ENCODE measurements around the gene SPRTN.

The SPRTN gene

GRCh38 chr1:231301990-231302389 is 36.1 kb upstream of the SPRTN start:
- no peak for TF ChIP-seq ZFP30 (CRISPR knock-in tag; IDR thresholded peaks at IDR 0.05)
- TF ChIP-seq, protein P1, sequence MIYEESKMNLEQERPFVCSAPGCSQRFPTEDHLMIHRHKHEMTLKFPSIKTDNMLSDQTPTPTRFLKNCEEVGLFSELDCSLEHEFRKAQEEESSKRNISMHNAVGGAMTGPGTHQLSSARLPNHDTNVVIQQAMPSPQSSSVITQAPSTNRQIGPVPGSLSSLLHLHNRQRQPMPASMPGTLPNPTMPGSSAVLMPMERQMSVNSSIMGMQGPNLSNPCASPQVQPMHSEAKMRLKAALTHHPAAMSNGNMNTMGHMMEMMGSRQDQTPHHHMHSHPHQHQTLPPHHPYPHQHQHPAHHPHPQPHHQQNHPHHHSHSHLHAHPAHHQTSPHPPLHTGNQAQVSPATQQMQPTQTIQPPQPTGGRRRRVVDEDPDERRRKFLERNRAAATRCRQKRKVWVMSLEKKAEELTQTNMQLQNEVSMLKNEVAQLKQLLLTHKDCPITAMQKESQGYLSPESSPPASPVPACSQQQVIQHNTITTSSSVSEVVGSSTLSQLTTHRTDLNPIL (CRISPR knock-in tag; IDR thresholded peaks at IDR 0.05; ENCODE audit: low read depth) = no peak
- TF ChIP-seq PATZ1 (CRISPR knock-in tag; IDR thresholded peaks at IDR 0.05; ENCODE audit: borderline replicate concordance) = no peak
- TF ChIP-seq CSDC2 (CRISPR knock-in tag; IDR thresholded peaks at IDR 0.05) = no peak
- TF ChIP-seq BACH2 (CRISPR knock-in tag; IDR thresholded peaks at IDR 0.05; ENCODE audit: borderline replicate concordance) = no peak
- no peak for TF ChIP-seq GLIS3 (CRISPR knock-in tag; IDR thresholded peaks at IDR 0.05)
- no peak for TF ChIP-seq SNAI2 (CRISPR knock-in tag; IDR thresholded peaks at IDR 0.05)
- TF ChIP-seq, protein P2, sequence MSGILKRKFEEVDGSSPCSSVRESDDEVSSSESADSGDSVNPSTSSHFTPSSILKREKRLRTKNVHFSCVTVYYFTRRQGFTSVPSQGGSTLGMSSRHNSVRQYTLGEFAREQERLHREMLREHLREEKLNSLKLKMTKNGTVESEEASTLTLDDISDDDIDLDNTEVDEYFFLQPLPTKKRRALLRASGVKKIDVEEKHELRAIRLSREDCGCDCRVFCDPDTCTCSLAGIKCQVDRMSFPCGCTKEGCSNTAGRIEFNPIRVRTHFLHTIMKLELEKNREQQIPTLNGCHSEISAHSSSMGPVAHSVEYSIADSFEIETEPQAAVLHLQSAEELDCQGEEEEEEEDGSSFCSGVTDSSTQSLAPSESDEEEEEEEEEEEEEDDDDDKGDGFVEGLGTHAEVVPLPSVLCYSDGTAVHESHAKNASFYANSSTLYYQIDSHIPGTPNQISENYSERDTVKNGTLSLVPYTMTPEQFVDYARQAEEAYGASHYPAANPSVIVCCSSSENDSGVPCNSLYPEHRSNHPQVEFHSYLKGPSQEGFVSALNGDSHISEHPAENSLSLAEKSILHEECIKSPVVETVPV (CRISPR knock-in tag; IDR thresholded peaks at IDR 0.05) = no peak
- TF ChIP-seq ZNF70 (CRISPR knock-in tag; IDR thresholded peaks at IDR 0.05) = no peak
- TF ChIP-seq ARNTL (CRISPR knock-in tag; IDR thresholded peaks at IDR 0.05; ENCODE audit: borderline replicate concordance, low read depth) = no peak
- TF ChIP-seq OSR1 (CRISPR knock-in tag; IDR thresholded peaks at IDR 0.05) = no peak
- no peak for ATAC-seq

DNA sequence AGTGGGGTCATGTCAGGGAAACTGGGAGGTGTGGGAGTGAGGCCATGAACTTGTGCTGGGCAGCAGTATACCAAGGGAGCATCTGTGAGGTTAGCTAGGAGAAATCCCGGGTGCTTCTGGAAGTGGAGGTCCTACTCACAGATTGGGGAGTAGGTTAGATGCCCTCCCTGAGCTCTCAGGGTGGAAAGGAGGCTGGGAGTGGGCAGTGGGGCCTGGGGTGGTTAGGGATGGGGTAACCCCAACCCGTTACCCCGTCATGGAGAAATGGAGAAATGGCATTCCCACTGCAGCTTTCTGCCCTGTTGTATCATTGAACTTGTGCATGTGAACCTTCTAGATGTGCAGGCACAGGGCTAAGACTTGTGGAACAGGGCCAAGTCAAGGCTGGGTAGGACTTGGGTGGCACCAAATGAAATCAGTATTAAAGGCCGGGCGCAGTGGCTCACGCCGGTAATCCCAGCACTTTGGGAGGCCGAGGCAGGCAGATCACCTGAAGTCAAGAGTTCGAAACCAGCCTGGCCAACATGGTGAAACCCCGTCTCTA is 27.6 kb upstream of the SPRTN start:
- no peak for TF ChIP-seq ZNF70 (CRISPR knock-in tag; IDR thresholded peaks at IDR 0.05)
- no peak for TF ChIP-seq PPARA (CRISPR knock-in tag; IDR thresholded peaks at IDR 0.05; ENCODE audit: borderline replicate concordance)
- TF ChIP-seq BACH2 (CRISPR knock-in tag; IDR thresholded peaks at IDR 0.05; ENCODE audit: borderline replicate concordance) = no peak
- no peak for TF ChIP-seq SNAI2 (CRISPR knock-in tag; IDR thresholded peaks at IDR 0.05)
- TF ChIP-seq TCF4 (CRISPR knock-in tag; IDR thresholded peaks at IDR 0.05; ENCODE audit: borderline replicate concordance) = no peak
- no peak for TF ChIP-seq ZC3H10 (CRISPR knock-in tag; IDR thresholded peaks at IDR 0.05)
- no peak for TF ChIP-seq PATZ1 (CRISPR knock-in tag; IDR thresholded peaks at IDR 0.05; ENCODE audit: borderline replicate concordance)
- TF ChIP-seq ESRRG (CRISPR knock-in tag; IDR thresholded peaks at IDR 0.05) = no peak
- TF ChIP-seq, protein P3, sequence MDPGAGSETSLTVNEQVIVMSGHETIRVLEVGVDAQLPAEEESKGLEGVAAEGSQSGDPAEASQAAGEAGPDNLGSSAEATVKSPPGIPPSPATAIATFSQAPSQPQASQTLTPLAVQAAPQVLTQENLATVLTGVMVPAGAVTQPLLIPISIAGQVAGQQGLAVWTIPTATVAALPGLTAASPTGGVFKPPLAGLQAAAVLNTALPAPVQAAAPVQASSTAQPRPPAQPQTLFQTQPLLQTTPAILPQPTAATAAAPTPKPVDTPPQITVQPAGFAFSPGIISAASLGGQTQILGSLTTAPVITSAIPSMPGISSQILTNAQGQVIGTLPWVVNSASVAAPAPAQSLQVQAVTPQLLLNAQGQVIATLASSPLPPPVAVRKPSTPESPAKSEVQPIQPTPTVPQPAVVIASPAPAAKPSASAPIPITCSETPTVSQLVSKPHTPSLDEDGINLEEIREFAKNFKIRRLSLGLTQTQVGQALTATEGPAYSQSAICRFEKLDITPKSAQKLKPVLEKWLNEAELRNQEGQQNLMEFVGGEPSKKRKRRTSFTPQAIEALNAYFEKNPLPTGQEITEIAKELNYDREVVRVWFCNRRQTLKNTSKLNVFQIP (CRISPR knock-in tag; IDR thresholded peaks at IDR 0.05; ENCODE audit: borderline replicate concordance, low read depth) = no peak
- TF ChIP-seq ZNF8 (CRISPR knock-in tag; IDR thresholded peaks at IDR 0.05) = no peak
- no peak for TF ChIP-seq ZNF565 (CRISPR knock-in tag; conservative IDR thresholded peaks at IDR 0.05; ENCODE audit: low read depth)
- TF ChIP-seq, protein P4, sequence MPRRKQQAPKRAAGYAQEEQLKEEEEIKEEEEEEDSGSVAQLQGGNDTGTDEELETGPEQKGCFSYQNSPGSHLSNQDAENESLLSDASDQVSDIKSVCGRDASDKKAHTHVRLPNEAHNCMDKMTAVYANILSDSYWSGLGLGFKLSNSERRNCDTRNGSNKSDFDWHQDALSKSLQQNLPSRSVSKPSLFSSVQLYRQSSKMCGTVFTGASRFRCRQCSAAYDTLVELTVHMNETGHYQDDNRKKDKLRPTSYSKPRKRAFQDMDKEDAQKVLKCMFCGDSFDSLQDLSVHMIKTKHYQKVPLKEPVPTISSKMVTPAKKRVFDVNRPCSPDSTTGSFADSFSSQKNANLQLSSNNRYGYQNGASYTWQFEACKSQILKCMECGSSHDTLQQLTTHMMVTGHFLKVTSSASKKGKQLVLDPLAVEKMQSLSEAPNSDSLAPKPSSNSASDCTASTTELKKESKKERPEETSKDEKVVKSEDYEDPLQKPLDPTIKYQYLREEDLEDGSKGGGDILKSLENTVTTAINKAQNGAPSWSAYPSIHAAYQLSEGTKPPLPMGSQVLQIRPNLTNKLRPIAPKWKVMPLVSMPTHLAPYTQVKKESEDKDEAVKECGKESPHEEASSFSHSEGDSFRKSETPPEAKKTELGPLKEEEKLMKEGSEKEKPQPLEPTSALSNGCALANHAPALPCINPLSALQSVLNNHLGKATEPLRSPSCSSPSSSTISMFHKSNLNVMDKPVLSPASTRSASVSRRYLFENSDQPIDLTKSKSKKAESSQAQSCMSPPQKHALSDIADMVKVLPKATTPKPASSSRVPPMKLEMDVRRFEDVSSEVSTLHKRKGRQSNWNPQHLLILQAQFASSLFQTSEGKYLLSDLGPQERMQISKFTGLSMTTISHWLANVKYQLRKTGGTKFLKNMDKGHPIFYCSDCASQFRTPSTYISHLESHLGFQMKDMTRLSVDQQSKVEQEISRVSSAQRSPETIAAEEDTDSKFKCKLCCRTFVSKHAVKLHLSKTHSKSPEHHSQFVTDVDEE (CRISPR knock-in tag; IDR thresholded peaks at IDR 0.05) = no peak
- no peak for TF ChIP-seq GLIS3 (CRISPR knock-in tag; IDR thresholded peaks at IDR 0.05)
- TF ChIP-seq ZFP3 (CRISPR knock-in tag; IDR thresholded peaks at IDR 0.05) = no peak
- no peak for TF ChIP-seq OSR1 (CRISPR knock-in tag; IDR thresholded peaks at IDR 0.05)
- no peak for TF ChIP-seq RARB (CRISPR knock-in tag; IDR thresholded peaks at IDR 0.05)
- no peak for TF ChIP-seq ISL1 (CRISPR knock-in tag; IDR thresholded peaks at IDR 0.05)
- TF ChIP-seq ZFP30 (CRISPR knock-in tag; IDR thresholded peaks at IDR 0.05) = no peak
- ATAC-seq = no peak
